GM18502 (cell line): ENCODE measurements around the gene FSHR.

ENCODE experiments used
- ATAC-seq: cut with Tn5 transposase; IDR thresholded peaks from one replicate; pipeline ENCODE4 v1.9.1; 2021; ENCODE audit warnings: mild to moderate bottlenecking; ENCODE audit not compliant: unreplicated experiment, poor library complexity

FSHR gene

GRCh38 chr2:48929571-48930301 lies 224.6 kb downstream of the FSHR start:
- ATAC-seq = no peak

DNA sequence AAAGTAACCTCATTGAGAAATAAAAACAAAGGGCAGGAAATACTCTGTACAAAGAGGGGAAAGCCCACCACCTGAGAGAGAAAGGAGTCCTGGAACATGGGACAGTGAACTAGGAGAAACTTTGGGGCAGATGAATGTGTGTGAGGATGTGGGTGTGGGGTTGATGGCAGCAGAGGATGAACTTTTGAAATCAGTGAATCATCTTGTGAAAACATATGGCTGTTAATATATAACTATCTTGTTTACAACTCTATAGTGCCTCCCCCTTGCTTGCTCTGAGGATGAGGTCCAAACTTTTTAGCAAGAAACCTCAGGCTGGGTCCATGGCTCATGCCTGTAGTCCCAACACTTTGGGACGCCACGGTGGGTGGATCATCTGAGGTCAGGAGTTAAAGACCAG lies 227.0 kb downstream of the FSHR start:
- no peak for ATAC-seq

DNA sequence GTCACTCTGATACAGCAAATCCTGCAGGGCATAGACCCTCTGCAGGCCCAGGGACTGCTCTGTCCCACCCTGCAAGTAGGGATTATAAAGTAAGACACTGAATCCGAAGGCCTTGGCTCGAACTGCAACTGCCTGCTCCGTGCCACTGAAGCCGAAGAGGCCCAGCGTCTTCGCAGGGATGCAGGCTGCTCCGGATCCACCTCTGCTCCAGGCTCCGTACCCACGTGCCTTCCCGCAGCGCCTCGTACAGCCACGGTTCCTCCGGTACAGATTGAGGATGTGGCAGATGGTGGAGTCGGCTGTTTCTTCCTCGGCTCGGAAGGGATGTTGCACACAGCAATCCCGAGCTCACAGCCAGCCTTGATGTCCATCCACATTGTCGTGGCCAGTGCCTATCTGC lies 238.4 kb downstream of the FSHR start:
- no peak for ATAC-seq

GRCh38 chr2:48915227-48915626 lies 239.1 kb downstream of the FSHR start:
- no peak for ATAC-seq

DNA sequence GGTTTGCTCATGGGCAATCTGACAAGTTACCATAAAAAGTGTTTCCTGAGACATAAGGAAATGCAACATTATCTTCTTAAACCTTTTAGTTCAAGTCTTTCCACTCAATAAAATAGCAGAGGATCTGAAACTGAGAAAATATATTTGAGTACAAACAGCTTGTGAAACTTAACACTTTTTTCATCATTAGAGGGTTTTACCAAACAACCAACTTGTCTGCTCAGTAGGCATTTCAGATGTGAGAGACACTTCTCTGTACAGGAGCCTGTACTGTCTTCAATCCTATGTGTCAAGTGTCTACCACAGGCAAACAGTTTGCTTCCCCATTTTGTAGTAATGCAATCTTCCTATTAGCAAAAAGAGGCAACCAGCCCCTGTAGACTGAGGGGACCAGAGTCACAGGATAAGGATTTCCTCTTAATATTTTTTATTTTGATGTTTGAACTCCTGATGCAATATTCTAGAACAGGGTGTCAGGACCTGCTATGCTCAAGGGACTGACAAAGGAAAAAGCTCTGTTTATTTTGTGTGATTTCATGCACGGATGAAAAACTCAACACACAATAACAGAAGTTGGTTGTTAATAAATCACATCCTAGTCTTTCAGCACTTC lies 239.7 kb downstream of the FSHR start:
- peak; percentile 83 for ATAC-seq
